Stimulated activated effector memory CD8-positive, alpha-beta T cell treated with anti-CD3 and anti-CD28 coated beads, Interleukin-12 subunit alpha, Interleukin-12 subunit beta, amount 100 ng/mL, for 72 hours (primary cell): Measurements from ENCODE around the gene GCSH.

ENCODE experiments used
- ATAC-seq: fragments of 150-1000 bp; cut with Tn5 transposase; 2 replicates; pipeline ENCODE4 v1.10.0; 2021
- DNase-seq, 2 donors: peaks; one replicate each; pipeline ENCODE4 v3.0.0; 2021 to 2022; ENCODE audit warnings: low spot score in 2 of 2
- H3K27ac Mint-ChIP-seq: one replicate; pipeline ENCODE4 v1.8.0; 2022; ENCODE audit warnings: mild to moderate bottlenecking, mixed read lengths
- H3K36me3 Mint-ChIP-seq: one replicate; pipeline ENCODE4 v1.8.0; 2022; ENCODE audit warnings: mild to moderate bottlenecking, mixed read lengths
- H3K4me1 Mint-ChIP-seq: one replicate; pipeline ENCODE4 v1.8.0; 2022; ENCODE audit warnings: mixed read lengths
- H3K4me3 Mint-ChIP-seq: one replicate; pipeline ENCODE4 v1.8.0; 2022; ENCODE audit warnings: mild to moderate bottlenecking, mixed read lengths
- H3K9me3 Mint-ChIP-seq: one replicate; pipeline ENCODE4 v1.8.0; 2022; ENCODE audit warnings: mixed read lengths

Gene GCSH

GRCh38 chr16:81076566-81077075, 19.6 kb downstream of the GCSH start:
- DNase-seq, result peak; percentile 91 to 99
- H3K4me1 Mint-ChIP-seq, result no peaks in the 10 kb centered on the region

GRCh38 chr16:81073560-81074330, 22.4 kb downstream of the GCSH start:
- no peak overlapping the region for H3K27ac Mint-ChIP-seq
- H3K4me3 Mint-ChIP-seq, result no peak overlapping the region
- H3K36me3 Mint-ChIP-seq, result no peaks in the 10 kb centered on the region
- DNase-seq, result no peak
- H3K4me1 Mint-ChIP-seq, result no peaks in the 10 kb centered on the region
- ATAC-seq, result no peak
- no peaks in the 10 kb centered on the region for H3K9me3 Mint-ChIP-seq

More at GRCh38 chr16:81076566-81077075, 19.6 kb downstream of the GCSH start:
- no peak overlapping the region for H3K27ac Mint-ChIP-seq
- no peaks in the 10 kb centered on the region for H3K9me3 Mint-ChIP-seq
- no peaks in the 10 kb centered on the region for H3K36me3 Mint-ChIP-seq
- ATAC-seq, result peak; percentile 87
- H3K4me3 Mint-ChIP-seq, result no peak overlapping the region

- Mint-ChIP-seq H3K27ac (no peak overlapping the region), H3K4me3 (no peak overlapping the region), H3K9me3 (no peaks in the 10 kb centered on the region), H3K4me1 (no peaks in the 10 kb centered on the region), H3K36me3 (no peaks in the 10 kb centered on the region)
- DNase-seq (no peak), ATAC-seq (no peak)
These were observed 24.4 kb downstream of the GCSH start for GRCh38 chr16:81071805-81072204.

- no peak overlapping the region for H3K27ac Mint-ChIP-seq
- no peaks in the 10 kb centered on the region for H3K9me3 Mint-ChIP-seq
- no peak for ATAC-seq
These were observed 25.2 kb downstream of the GCSH start for GRCh38 chr16:81070979-81071378.

GRCh38 chr16:81069063-81069462, 27.1 kb downstream of the GCSH start:
- H3K9me3 Mint-ChIP-seq, result no peaks in the 10 kb centered on the region
- no peaks in the 10 kb centered on the region for H3K36me3 Mint-ChIP-seq
- no peak for ATAC-seq
- H3K4me3 Mint-ChIP-seq, result no peak overlapping the region
- no peak for DNase-seq
- H3K4me1 Mint-ChIP-seq, result no peaks in the 10 kb centered on the region
- H3K27ac Mint-ChIP-seq, result no peak overlapping the region

More at GRCh38 chr16:81070979-81071378, 25.2 kb downstream of the GCSH start:
- H3K4me3 Mint-ChIP-seq, result no peak overlapping the region
- no peaks in the 10 kb centered on the region for H3K4me1 Mint-ChIP-seq
- H3K36me3 Mint-ChIP-seq, result no peaks in the 10 kb centered on the region
- no peak for DNase-seq

GRCh38 chr16:81067166-81067565, 29.0 kb downstream of the GCSH start:
- Mint-ChIP-seq H3K9me3 (no peaks in the 10 kb centered on the region), H3K27ac (no peak overlapping the region), H3K36me3 (no peaks in the 10 kb centered on the region), H3K4me3 (no peak overlapping the region), H3K4me1 (no peaks in the 10 kb centered on the region)
- no peak for ATAC-seq
- no peak for DNase-seq

- Mint-ChIP-seq H3K9me3 (no peaks in the 10 kb centered on the region), H3K36me3 (no peaks in the 10 kb centered on the region), H3K4me3 (no peak overlapping the region), H3K4me1 (no peaks in the 10 kb centered on the region), H3K27ac (no peak overlapping the region)
- no peak for ATAC-seq
- DNase-seq, result no peak
These were observed 29.5 kb downstream of the GCSH start for GRCh38 chr16:81066681-81067080.

- no peak for DNase-seq
- H3K4me1 Mint-ChIP-seq, result no peaks in the 10 kb centered on the region
- H3K27ac Mint-ChIP-seq, result no peak overlapping the region
- no peaks in the 10 kb centered on the region for H3K36me3 Mint-ChIP-seq
- no peaks in the 10 kb centered on the region for H3K9me3 Mint-ChIP-seq
- ATAC-seq, result no peak
- no peak overlapping the region for H3K4me3 Mint-ChIP-seq
These were observed 34.2 kb downstream of the GCSH start for GRCh38 chr16:81061871-81062608.

GRCh38 chr16:81061307-81061640, 34.9 kb downstream of the GCSH start:
- H3K4me3 Mint-ChIP-seq, result no peak overlapping the region
- no peak overlapping the region for H3K27ac Mint-ChIP-seq
- H3K4me1 Mint-ChIP-seq, result no peaks in the 10 kb centered on the region
- no peaks in the 10 kb centered on the region for H3K36me3 Mint-ChIP-seq
- DNase-seq (no peak), ATAC-seq (no peak)
- no peaks in the 10 kb centered on the region for H3K9me3 Mint-ChIP-seq

GRCh38 chr16:81060576-81061306, 35.5 kb downstream of the GCSH start:
- H3K9me3 Mint-ChIP-seq, result no peaks in the 10 kb centered on the region
- H3K4me1 Mint-ChIP-seq, result no peaks in the 10 kb centered on the region
- no peak for ATAC-seq
- no peak overlapping the region for H3K4me3 Mint-ChIP-seq
- no peaks in the 10 kb centered on the region for H3K36me3 Mint-ChIP-seq
- no peak for DNase-seq
- H3K27ac Mint-ChIP-seq, result no peak overlapping the region

GRCh38 chr16:81053761-81054160, 42.4 kb downstream of the GCSH start:
- Mint-ChIP-seq H3K4me3 (no peak overlapping the region), H3K4me1 (no peaks in the 10 kb centered on the region), H3K36me3 (no peaks in the 10 kb centered on the region), H3K27ac (no peak overlapping the region), H3K9me3 (peaks cover 9% of the 10 kb centered on the region)
- no peak for DNase-seq
- no peak for ATAC-seq

GRCh38 chr16:81042821-81043220, 53.4 kb downstream of the GCSH start:
- Mint-ChIP-seq H3K4me3 (no peak overlapping the region), H3K4me1 (peaks cover 6% of the 10 kb centered on the region), H3K9me3 (no peaks in the 10 kb centered on the region), H3K36me3 (peaks cover 44% of the 10 kb centered on the region), H3K27ac (peak overlapping the region; percentile 33)
- DNase-seq, result no peak
- ATAC-seq, result no peak

- ATAC-seq, result no peak
- no peaks in the 10 kb centered on the region for H3K9me3 Mint-ChIP-seq
- peak overlapping the region; percentile 32 for H3K27ac Mint-ChIP-seq
- H3K4me1 Mint-ChIP-seq, result peaks cover 17% of the 10 kb centered on the region
- H3K36me3 Mint-ChIP-seq, result peaks cover 44% of the 10 kb centered on the region
- H3K4me3 Mint-ChIP-seq, result no peak overlapping the region
- no peak for DNase-seq
These were observed 54.5 kb downstream of the GCSH start for GRCh38 chr16:81041696-81042095.

GRCh38 chr16:81040842-81041241, 55.4 kb downstream of the GCSH start:
- DNase-seq (no peak), ATAC-seq (no peak)
- no peak overlapping the region for H3K4me3 Mint-ChIP-seq
- H3K27ac Mint-ChIP-seq, result no peak overlapping the region
- peaks cover 18% of the 10 kb centered on the region for H3K4me1 Mint-ChIP-seq
- no peaks in the 10 kb centered on the region for H3K9me3 Mint-ChIP-seq
- peaks cover 44% of the 10 kb centered on the region for H3K36me3 Mint-ChIP-seq

GRCh38 chr16:81040131-81040530, 56.1 kb downstream of the GCSH start:
- ATAC-seq, result no peak
- Mint-ChIP-seq H3K27ac (peak overlapping the region; percentile 56), H3K4me1 (peaks cover 18% of the 10 kb centered on the region), H3K9me3 (no peaks in the 10 kb centered on the region), H3K36me3 (peaks cover 42% of the 10 kb centered on the region), H3K4me3 (no peak overlapping the region)
- no peak for DNase-seq
